HepG2 (cell line): ENCODE measurements around the gene GAS5. TPM values are rescaled to one million over a fixed set of nuclear protein-coding genes. Genes with fewer than 3 reads are reported as not detected.
A peak's percentile ranks its signal among the peaks of the same experiment; 100 is the strongest.

Experiments used
- ATF6 ChIP-seq: sonication (generic); formaldehyde crosslinking; conservative IDR thresholded peaks from 2 replicates; pipeline ENCODE4 v1.4.0; 2020; ENCODE audit warnings: missing genetic modification reagents
- DNMT1 ChIP-seq: sonication (generic); formaldehyde crosslinking; IDR thresholded peaks from 2 replicates; pipeline ENCODE4 v1.5.1; 2020; ENCODE audit warnings: mild to moderate bottlenecking, missing genetic modification reagents
- GATAD1 ChIP-seq: IDR thresholded peaks from 2 replicates; pipeline ENCODE4 v1.6.1; 2016; ENCODE audit warnings: missing genetic modification reagents, missing compliant biosample characterization
- HMGXB4 ChIP-seq, 2 experiments: sonication (generic) in 1 of 2; formaldehyde crosslinking in 1 of 2; IDR thresholded peaks; 2 replicates each; pipeline versions ENCODE4 v1.4.0 to v1.6.1; 2018 to 2020; ENCODE audit warnings: missing genetic modification reagents in 2 of 2, borderline replicate concordance in 1 of 2, low read depth in 1 of 2, mild to moderate bottlenecking in 1 of 2, missing biosample characterization in 1 of 2
- HNRNPH1 ChIP-seq: fragments of 200-400 bp; formaldehyde crosslinking; optimal IDR thresholded peaks from 2 replicates; pipeline ENCODE3; 2017; ENCODE audit warnings: mild to moderate bottlenecking, low read depth, low read length
- KAT8 ChIP-seq: IDR thresholded peaks from 2 replicates; pipeline ENCODE4 v1.6.1; 2016; ENCODE audit warnings: missing genetic modification reagents, missing compliant biosample characterization
- NBN ChIP-seq: fragments of 450-650 bp; conservative IDR thresholded peaks from 2 replicates; pipeline ENCODE4 v1.6.1; 2017
- PRDM4 ChIP-seq: sonication (generic); formaldehyde crosslinking; IDR thresholded peaks from 2 replicates; pipeline ENCODE4 v1.9.0; 2021; ENCODE audit warnings: missing genetic modification reagents, borderline replicate concordance
- REL ChIP-seq: sonication (generic); formaldehyde crosslinking; conservative IDR thresholded peaks from 2 replicates; pipeline ENCODE4 v1.8.0; 2022; ENCODE audit warnings: mild to moderate bottlenecking, missing genetic modification reagents, moderate library complexity
- RFX1 ChIP-seq: fragments of 450-650 bp; IDR thresholded peaks from 2 replicates; pipeline ENCODE4 v1.6.1; 2017
- TFAP4 ChIP-seq: sonication (generic); IDR thresholded peaks from 2 replicates; pipeline ENCODE4 v1.6.1; 2016; ENCODE audit warnings: low read depth, borderline replicate concordance
- ZBTB7B ChIP-seq: sonication (generic); formaldehyde crosslinking; IDR thresholded peaks from 2 replicates; pipeline ENCODE4 v1.4.0; 2020; ENCODE audit warnings: missing genetic modification reagents
- ZC3H4 ChIP-seq: sonication (generic); formaldehyde crosslinking; IDR thresholded peaks from 2 replicates; pipeline ENCODE4 v1.4.0; 2020; ENCODE audit warnings: missing genetic modification reagents, borderline replicate concordance
- ZKSCAN1 ChIP-seq: fragments of 150-350 bp; IDR thresholded peaks from 2 replicates; pipeline ENCODE4 v1.6.1; 2014; ENCODE audit warnings: low read length
- ZNF10 ChIP-seq: sonication (generic); formaldehyde crosslinking; IDR thresholded peaks from 2 replicates; pipeline ENCODE4 v1.4.0; 2020; ENCODE audit warnings: mild to moderate bottlenecking, low read depth, missing genetic modification reagents, borderline replicate concordance
- ZNF766 ChIP-seq: sonication (generic); formaldehyde crosslinking; IDR thresholded peaks from 2 replicates; pipeline ENCODE4 v1.5.0; 2020; ENCODE audit warnings: missing genetic modification reagents, borderline replicate concordance
- ZUFSP ChIP-seq: sonication (generic); formaldehyde crosslinking; IDR thresholded peaks from 2 replicates; pipeline ENCODE4 v1.9.0; 2021; ENCODE audit warnings: missing genetic modification reagents, mild to moderate bottlenecking, borderline replicate concordance
- polyA plus RNA-seq, 8 experiments: library from polyadenylated mRNA; depleted of rRNA in 3 of 8; stranded (reverse) in 7 of 8; unstranded in 1 of 8; fragments of >200 nt; fragmentation: Illumina TruSeq in 4 of 8; extraction: Trizol in 4 of 8; gene quantifications; 2 replicates each; pipeline versions ENCODE4 v1.2.1 to v1.2.3, GENCODE V29; 2011 to 2016; ENCODE audit warnings: low read depth in 4 of 8, missing spikeins in 1 of 8, mixed read lengths in 1 of 8; ENCODE audit not compliant: insufficient read depth in 1 of 8
- total RNA-seq, 5 experiments: library from RNA; depleted of rRNA; stranded (reverse); fragments of >200 nt; fragmentation: Illumina TruSeq; extraction: Trizol; gene quantifications; 2 replicates each; pipeline ENCODE4 v1.2.3, GENCODE V29; 2016; ENCODE audit warnings: low read depth in 1 of 5

Gene GAS5
- total and polyA plus RNA-seq, 2 of the 13 experiments (the other 11 are each of a cell fraction or from before 2014, with no cell fraction given), result 352 to 738 TPM

GRCh38 chr1:173824315-173825081, 43.3 kb downstream of the GAS5 start, which contains the start of the genes CENPL and DARS2 (continued):
- no peak for TF ChIP-seq ZUFSP
- TF ChIP-seq KAT8 (CRISPR knock-in tag), result peak; percentile 92
- TF ChIP-seq REL, result 0 out of 2 replicates have a peak, but pooled peaks have one; percentile 54
- no peak for TF ChIP-seq ZC3H4 (CRISPR knock-in tag)
- 0 out of 2 replicates have a peak, but pooled peaks have one; percentile 6 for TF ChIP-seq ZBTB7B (CRISPR knock-in tag)
- TF ChIP-seq HMGXB4 (CRISPR knock-in tag; IDR thresholded peaks at IDR 0.05; ENCODE audit: borderline replicate concordance in 1 of 2, low read depth in 1 of 2), result peak in 1 of 2 experiments; percentile 76; a peak in 2 of 4 replicates
- TF ChIP-seq DNMT1 (CRISPR knock-in tag), result no peak
- TF ChIP-seq ATF6 (CRISPR knock-in tag), result no peak
- no peak for TF ChIP-seq PRDM4 (CRISPR knock-in tag)
- TF ChIP-seq ZNF766 (CRISPR knock-in tag), result no peak
- TF ChIP-seq HNRNPH1, result no peak
- no peak for TF ChIP-seq NBN
- TF ChIP-seq TFAP4, result 0 out of 2 replicates have a peak, but pooled peaks have one; percentile 69
- no peak for TF ChIP-seq RFX1
- TF ChIP-seq GATAD1 (CRISPR knock-in tag), result peak; percentile 97
- TF ChIP-seq ZKSCAN1, result peak; percentile 43; the same call in 1 of the 2 replicates
- TF ChIP-seq ZNF10, result no peak
